Dermis microvascular lymphatic vessel endothelial cell (primary cell): ENCODE results near the gene TOP1. TPM values are rescaled to one million over a fixed set of nuclear protein-coding genes. Genes with fewer than 3 reads are reported as not detected.
"Not testable (repeated sequence)": the region's sequence is repeated elsewhere in the genome, so short reads cannot be mapped to it uniquely, and the experiment has no call there.

Source experiments
- DNase-seq, 2 donors: peaks; one replicate each; pipeline versions ENCODE4 v3.0.0 to v3.0.0-alpha.2; 2010; ENCODE audit warnings: low read depth in 2 of 2
- total RNA-seq: library from RNA; depleted of rRNA; stranded (reverse); fragments of >200 nt; gene quantifications from 2 replicates; pipeline ENCODE4 v1.2.1, GENCODE V29; 2014

The TOP1 gene
- total RNA-seq, 1 donor from 2014 or later, result 13.1 TPM

- no peak for DNase-seq
Observed at GRCh38 chr20:41091927-41092326, 63.3 kb downstream of the TOP1 start.

GRCh38 chr20:41094353-41095055 lies 65.9 kb downstream of the TOP1 start:
- no peak for DNase-seq

- DNase-seq, result peak; percentile 21 to 70
Observed at GRCh38 chr20:41095110-41095969, 66.7 kb downstream of the TOP1 start.

- DNase-seq, result no peak
Observed at GRCh38 chr20:41098703-41099250, 70.2 kb downstream of the TOP1 start.

GRCh38 chr20:41100001-41100480 lies 71.4 kb downstream of the TOP1 start:
- no peak for DNase-seq

GRCh38 chr20:41101660-41102059 lies 73.0 kb downstream of the TOP1 start:
- no peak for DNase-seq

- no peak for DNase-seq
Observed at GRCh38 chr20:41108531-41108930, 79.9 kb downstream of the TOP1 start.

GRCh38 chr20:41110012-41110411 lies 81.4 kb downstream of the TOP1 start:
- no peak for DNase-seq

- no peak for DNase-seq
Observed at GRCh38 chr20:41110930-41111577, 82.4 kb downstream of the TOP1 start.

- no peak for DNase-seq
Observed at GRCh38 chr20:41111578-41111951, 82.9 kb downstream of the TOP1 start.

- no peak for DNase-seq
Observed at GRCh38 chr20:41116282-41116956, 87.8 kb downstream of the TOP1 start.

- not testable (repeated sequence) for DNase-seq
Observed at GRCh38 chr20:41118159-41118558, 89.5 kb downstream of the TOP1 start.

GRCh38 chr20:41118632-41119031 lies 90.0 kb downstream of the TOP1 start:
- DNase-seq, result peak in 1 of 2 donors; percentile 46

- DNase-seq, result no peak
Observed at GRCh38 chr20:41119614-41120561, 91.3 kb downstream of the TOP1 start.

GRCh38 chr20:41121399-41121798 lies 92.8 kb downstream of the TOP1 start:
- DNase-seq, result no peak

- no peak for DNase-seq
Observed at GRCh38 chr20:41123631-41124030, 95.0 kb downstream of the TOP1 start.

GRCh38 chr20:41124451-41125094 lies 96.0 kb downstream of the TOP1 start:
- DNase-seq, result no peak

- DNase-seq, result no peak
Observed at GRCh38 chr20:41125530-41126457, 97.2 kb downstream of the TOP1 start.

GRCh38 chr20:41126719-41127118 lies 98.1 kb downstream of the TOP1 start:
- no peak for DNase-seq
